Measurements from ENCODE around the gene PI3.

DNA sequence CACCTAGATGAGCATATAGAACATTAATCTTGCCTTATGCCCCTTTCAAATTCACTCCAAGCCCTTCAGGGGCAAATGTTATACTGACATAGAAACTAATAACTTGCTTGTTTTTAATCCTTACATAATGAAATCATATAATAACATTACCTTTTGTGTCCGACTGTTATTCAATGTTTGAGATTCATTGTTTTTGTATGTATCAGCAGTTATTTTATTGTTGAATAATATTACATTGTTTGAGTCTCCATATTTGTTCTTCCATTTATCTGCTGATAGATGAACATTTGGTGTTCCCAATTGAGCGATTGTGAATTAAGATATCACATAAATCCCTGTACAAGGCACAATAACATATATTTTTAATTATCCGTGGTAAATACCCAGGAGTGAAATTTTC, 38.1 kb downstream of the PI3 start:
- TF ChIP-seq, protein P1, sequence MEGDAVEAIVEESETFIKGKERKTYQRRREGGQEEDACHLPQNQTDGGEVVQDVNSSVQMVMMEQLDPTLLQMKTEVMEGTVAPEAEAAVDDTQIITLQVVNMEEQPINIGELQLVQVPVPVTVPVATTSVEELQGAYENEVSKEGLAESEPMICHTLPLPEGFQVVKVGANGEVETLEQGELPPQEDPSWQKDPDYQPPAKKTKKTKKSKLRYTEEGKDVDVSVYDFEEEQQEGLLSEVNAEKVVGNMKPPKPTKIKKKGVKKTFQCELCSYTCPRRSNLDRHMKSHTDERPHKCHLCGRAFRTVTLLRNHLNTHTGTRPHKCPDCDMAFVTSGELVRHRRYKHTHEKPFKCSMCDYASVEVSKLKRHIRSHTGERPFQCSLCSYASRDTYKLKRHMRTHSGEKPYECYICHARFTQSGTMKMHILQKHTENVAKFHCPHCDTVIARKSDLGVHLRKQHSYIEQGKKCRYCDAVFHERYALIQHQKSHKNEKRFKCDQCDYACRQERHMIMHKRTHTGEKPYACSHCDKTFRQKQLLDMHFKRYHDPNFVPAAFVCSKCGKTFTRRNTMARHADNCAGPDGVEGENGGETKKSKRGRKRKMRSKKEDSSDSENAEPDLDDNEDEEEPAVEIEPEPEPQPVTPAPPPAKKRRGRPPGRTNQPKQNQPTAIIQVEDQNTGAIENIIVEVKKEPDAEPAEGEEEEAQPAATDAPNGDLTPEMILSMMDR (IDR thresholded peaks at IDR 0.05): no peak
- no peak for TF ChIP-seq EP300 (IDR thresholded peaks at IDR 0.05)
- no peak for TF ChIP-seq POLR2A (IDR thresholded peaks at IDR 0.05)
- TF ChIP-seq POLR2AphosphoS5 (IDR thresholded peaks at IDR 0.05): no peak
